ENCODE data around the gene CD300LD.
"Not testable (repeated sequence)": the region's sequence is repeated elsewhere in the genome, so short reads cannot be mapped to it uniquely, and the experiment has no call there.

The CD300LD gene

GRCh38 chr17:74592087-74592990 lies at the start of gene CD300LD:
Gene CD300LD, minus strand, starts transcription at chr17:74592283. Its CDS starts 81 bp downstream, at chr17:74592202.
- DNase-seq (ENCODE audit: low spot score), result no peak

GRCh38 chr17:74641224-74641957 lies 49.3 kb upstream of the CD300LD start:
- DNase-seq (ENCODE audit: low spot score), result no peak

- DNase-seq (ENCODE audit: low spot score), result no peak
Measured at GRCh38 chr17:74639704-74640151, 47.6 kb upstream of the CD300LD start.

- DNase-seq (ENCODE audit: low spot score), result no peak
Measured at GRCh38 chr17:74637926-74638325, 45.8 kb upstream of the CD300LD start.

- no peak for DNase-seq (ENCODE audit: low spot score)
Measured at GRCh38 chr17:74637265-74637664, 45.2 kb upstream of the CD300LD start.

GRCh38 chr17:74636541-74637085 lies 44.5 kb upstream of the CD300LD start:
- not testable (repeated sequence) for DNase-seq (ENCODE audit: low spot score)

- DNase-seq (ENCODE audit: low spot score), result no peak
Measured at GRCh38 chr17:74635418-74635817, 43.3 kb upstream of the CD300LD start.

- no peak for DNase-seq (ENCODE audit: low spot score)
Measured at GRCh38 chr17:74633326-74633725, 41.2 kb upstream of the CD300LD start.

GRCh38 chr17:74632617-74633016 lies 40.5 kb upstream of the CD300LD start:
- DNase-seq (ENCODE audit: low spot score), result no peak

GRCh38 chr17:74631468-74632450 lies 39.7 kb upstream of the CD300LD start:
- DNase-seq (ENCODE audit: low spot score), result no peak

GRCh38 chr17:74630251-74630650 lies 38.2 kb upstream of the CD300LD start:
- not testable (repeated sequence) for DNase-seq (ENCODE audit: low spot score)

- no peak for DNase-seq (ENCODE audit: low spot score)
Measured at GRCh38 chr17:74625661-74626060, 33.6 kb upstream of the CD300LD start.

- DNase-seq (ENCODE audit: low spot score), result no peak
Measured at GRCh38 chr17:74624131-74624530, 32.0 kb upstream of the CD300LD start.

- DNase-seq (ENCODE audit: low spot score), result no peak
Measured at GRCh38 chr17:74623693-74624093, 31.6 kb upstream of the CD300LD start, which contains the start of gene CD300E. Gene CD300E, minus strand, starts transcription at chr17:74623738. Its CDS starts 117 bp downstream, at chr17:74623621.

- DNase-seq (ENCODE audit: low spot score), result no peak
Measured at GRCh38 chr17:74619077-74619673, 27.1 kb upstream of the CD300LD start.

GRCh38 chr17:74618451-74618850 lies 26.4 kb upstream of the CD300LD start:
- DNase-seq (ENCODE audit: low spot score), result no peak

- DNase-seq (ENCODE audit: low spot score), result no peak
Measured at GRCh38 chr17:74616696-74617095, 24.6 kb upstream of the CD300LD start.

- DNase-seq (ENCODE audit: low spot score), result no peak
Measured at GRCh38 chr17:74612046-74612445, 20.0 kb upstream of the CD300LD start.

GRCh38 chr17:74610108-74610507 lies 18.0 kb upstream of the CD300LD start:
- no peak for DNase-seq (ENCODE audit: low spot score)

- DNase-seq (ENCODE audit: low spot score), result no peak
Measured at GRCh38 chr17:74608511-74608910, 16.4 kb upstream of the CD300LD start.

- no peak for DNase-seq (ENCODE audit: low spot score)
Measured at GRCh38 chr17:74607221-74607620, 15.1 kb upstream of the CD300LD start.

Data from ecto neural progenitor cell (in vitro differentiated cells).